Type B pancreatic cell (in vitro differentiated cells): ENCODE results near the gene SNX12. TPM values are rescaled to one million over a fixed set of nuclear protein-coding genes. Genes with fewer than 3 reads are reported as not detected.

Experiments used
- DNase-seq: peaks from one replicate; pipeline ENCODE4 v3.0.0; 2021; ENCODE audit warnings: mixed read lengths; ENCODE audit not compliant: unreplicated experiment; ENCODE audit errors: extremely low spot score
- H3K27ac Mint-ChIP-seq: 2 replicates; pipeline ENCODE4 v1.8.0; 2021; ENCODE audit warnings: mild to moderate bottlenecking, mixed read lengths
- H3K27me3 Mint-ChIP-seq: 2 replicates; pipeline ENCODE4 v1.8.0; 2021; ENCODE audit warnings: mixed read lengths
- H3K36me3 Mint-ChIP-seq: 2 replicates; pipeline ENCODE4 v1.8.0; 2021; ENCODE audit warnings: mixed read lengths
- H3K4me1 Mint-ChIP-seq: one replicate; pipeline ENCODE4 v1.8.0; 2021; ENCODE audit warnings: mixed read lengths; ENCODE audit not compliant: unreplicated experiment
- H3K4me3 Mint-ChIP-seq: 2 replicates; pipeline ENCODE4 v1.8.0; 2021; ENCODE audit warnings: mild to moderate bottlenecking, mixed read lengths
- H3K9me3 Mint-ChIP-seq: 2 replicates; pipeline ENCODE4 v1.8.0; 2021; ENCODE audit warnings: mixed read lengths
- CTCF ChIP-seq: fragments of 200-600 bp; sonication (generic); conservative IDR thresholded peaks from 2 replicates; pipeline ENCODE4 v1.5.0; 2021; ENCODE audit warnings: antibody characterized with exemption, mild to moderate bottlenecking
- total RNA-seq: library from RNA; stranded (reverse); gene quantifications from 2 replicates; pipeline ENCODE4 v1.2.1, GENCODE V29; 2021; ENCODE audit warnings: low replicate concordance

Gene SNX12
- total RNA-seq, 1 donor from 2014 or later: 67.0 TPM

- Mint-ChIP-seq H3K4me1 (peaks cover 25% of the 10 kb centered on the region), H3K27ac (no peak overlapping the region), H3K36me3 (no peaks in the 10 kb centered on the region), H3K9me3 (peaks cover 7% of the 10 kb centered on the region), H3K27me3 (no peaks in the 10 kb centered on the region), H3K4me3 (peak overlapping the region; percentile 6)
- TF ChIP-seq CTCF: no peak
- DNase-seq: no peak
These were observed 39.7 kb upstream of the SNX12 start for GRCh38 chrX:71107762-71108360.

- H3K4me1 Mint-ChIP-seq: peaks cover 31% of the 10 kb centered on the region
- H3K27ac Mint-ChIP-seq: no peak overlapping the region
- no peaks in the 10 kb centered on the region for H3K27me3 Mint-ChIP-seq
These were observed 39.1 kb upstream of the SNX12 start for GRCh38 chrX:71107245-71107644.

GRCh38 chrX:71106427-71106826 lies 38.3 kb upstream of the SNX12 start, which contains the start of gene CXorf65:
CXorf65 (minus strand) TSS chrX:71106740; CDS start chrX:71106556, 184 bp downstream.
- no peaks in the 10 kb centered on the region for H3K9me3 Mint-ChIP-seq
- no peaks in the 10 kb centered on the region for H3K36me3 Mint-ChIP-seq
- peaks cover 31% of the 10 kb centered on the region for H3K4me1 Mint-ChIP-seq
- no peak within 1 kb of the TSS for H3K27ac Mint-ChIP-seq
- H3K4me3 Mint-ChIP-seq: no peak within 1 kb of the TSS
- no peaks in the 10 kb centered on the region for H3K27me3 Mint-ChIP-seq
- no peak for DNase-seq
- no peak for TF ChIP-seq CTCF

More at GRCh38 chrX:71107245-71107644, 39.1 kb upstream of the SNX12 start:
- peaks cover 6% of the 10 kb centered on the region for H3K9me3 Mint-ChIP-seq
- no peak for TF ChIP-seq CTCF
- H3K4me3 Mint-ChIP-seq: no peak overlapping the region
- no peaks in the 10 kb centered on the region for H3K36me3 Mint-ChIP-seq
- no peak for DNase-seq

- no peak overlapping the region for H3K4me3 Mint-ChIP-seq
- H3K36me3 Mint-ChIP-seq: no peaks in the 10 kb centered on the region
- peaks cover 31% of the 10 kb centered on the region for H3K4me1 Mint-ChIP-seq
- H3K27me3 Mint-ChIP-seq: no peaks in the 10 kb centered on the region
- no peak overlapping the region for H3K27ac Mint-ChIP-seq
- DNase-seq: no peak
- no peak for TF ChIP-seq CTCF
- H3K9me3 Mint-ChIP-seq: no peaks in the 10 kb centered on the region
These were observed 37.5 kb upstream of the SNX12 start for GRCh38 chrX:71105628-71106027.

GRCh38 chrX:71103110-71103983 lies 35.2 kb upstream of the SNX12 start:
- Mint-ChIP-seq H3K4me1 (peaks cover 28% of the 10 kb centered on the region), H3K4me3 (peak overlapping the region; percentile 67), H3K27ac (peak overlapping the region; percentile 62), H3K27me3 (no peaks in the 10 kb centered on the region), H3K9me3 (no peaks in the 10 kb centered on the region), H3K36me3 (no peaks in the 10 kb centered on the region)
- no peak for TF ChIP-seq CTCF
- no peak for DNase-seq
